Measurements from ENCODE around the gene FKBP10. TPM values are rescaled to one million over a fixed set of nuclear protein-coding genes. Genes with fewer than 3 reads are reported as not detected.

Gene FKBP10
- polyA plus RNA-seq, 2 of the 4 experiments (the other 2 are of a cell fraction): 109 to 119 TPM

DNA sequence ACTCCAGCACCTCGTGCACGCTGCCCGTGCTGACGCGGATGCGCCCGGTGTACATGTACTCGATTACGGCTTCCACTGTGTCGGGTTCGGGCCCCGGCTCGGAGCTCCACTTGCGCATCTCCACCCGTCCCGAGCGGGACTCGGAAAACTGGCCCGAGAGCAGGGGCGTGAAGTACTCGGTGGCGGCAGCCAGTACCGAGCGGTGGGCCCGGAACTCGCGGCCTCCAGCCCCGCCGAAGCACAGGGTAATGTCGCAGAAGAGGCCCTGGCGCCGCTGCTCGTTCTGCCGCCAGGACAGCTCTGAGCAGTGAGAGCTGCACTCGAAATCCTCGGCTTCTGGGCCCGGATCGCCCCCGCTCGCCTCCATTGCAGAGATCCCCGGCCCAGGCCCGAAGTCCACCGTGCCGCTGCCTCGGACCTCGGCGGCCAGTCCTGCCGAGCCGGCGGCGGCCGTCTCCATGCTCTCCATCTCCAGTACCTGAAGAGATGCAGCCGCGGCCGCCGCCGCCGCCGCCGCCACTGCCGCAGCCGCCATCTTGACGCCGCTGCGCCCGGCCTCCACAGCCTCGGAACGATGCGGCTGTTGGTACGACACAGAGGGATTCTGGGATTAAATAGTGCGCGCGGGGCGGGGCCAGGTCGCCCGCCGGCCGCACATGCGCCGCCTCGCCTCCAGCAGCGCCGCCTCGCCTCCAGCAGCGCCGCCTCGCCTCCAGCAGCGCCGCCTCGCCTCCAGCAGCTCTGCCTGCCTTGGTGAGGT, 52.2 kb downstream of the FKBP10 start, which contains the start of gene KLHL11:
TSS of gene KLHL11 (minus strand) at position 588 of the 760 bp plus-strand sequence. CDS start at position 535, 53 bp downstream.
- DNase-seq (ENCODE audit: low read depth in 1 of 2, low spot score in 1 of 2) (peak; percentile 93 to 96), ATAC-seq (peak; percentile 89 to 96), FAIRE-seq (no peak)
- peak within 1 kb of the TSS; percentile 92 to 94 for H3K27ac ChIP-seq
- ChIA-PET CTCF (interaction anchor here (0.6 to 2.9 kb wide), 23 partner anchors 10 to 825 kb away, joined by 3 to 11 read pairs (median 4); partner anchors contain the start of genes ACLY, JUP and P3H4), POLR2A (interaction anchor here (0.6 to 2.2 kb wide), 18 partner anchors 12 to 177 kb away, joined by 3 to 13 read pairs (median 4); partner anchors contain the start of genes ACLY, EIF1, FKBP10 and ODAD4)
- no peaks in the 10 kb centered on the region for H3K9me3 ChIP-seq
- 1% methylated on average over 45 of the region's 90 CpGs for WGBS (ENCODE audit: missing lambda C conversion rate)
- H3K4me1 ChIP-seq: peaks cover 34% of the 10 kb centered on the region
- peak within 1 kb of the TSS; percentile 89 for H3K4me3 ChIP-seq
- peak within 1 kb of the TSS; percentile 88 for H3K4me2 ChIP-seq
- TF ChIP-seq ZNF302 (CRISPR knock-in tag; IDR thresholded peaks at IDR 0.05) (no peak), JUN (IDR thresholded peaks at IDR 0.05) (peak; percentile 93; a peak in 4 of 5 replicates), HDAC2 (IDR thresholded peaks at IDR 0.05) (0 out of 2 replicates have a peak, but pooled peaks have one; percentile 43), EHF (CRISPR knock-in tag; IDR thresholded peaks at IDR 0.05) (no peak), SREBF2 (IDR thresholded peaks at IDR 0.05) (no peak), JUNB (IDR thresholded peaks at IDR 0.05) (no peak), CHD2 (IDR thresholded peaks at IDR 0.05; ENCODE audit: low read length, partially characterized antibody) (no peak), FOSL2 (IDR thresholded peaks at IDR 0.05) (no peak), FOSL2 (CRISPR knock-in tag; IDR thresholded peaks at IDR 0.05) (no peak), MAZ (IDR thresholded peaks at IDR 0.05; ENCODE audit: borderline replicate concordance, low read depth, low read length) (no peak), ZC3H11A (IDR thresholded peaks at IDR 0.05) (no peak), CHD4 (IDR thresholded peaks at IDR 0.05; ENCODE audit: borderline replicate concordance) (no peak), NR3C1 (IDR thresholded peaks at IDR 0.05) (no peak), HOXB13 (CRISPR knock-in tag; IDR thresholded peaks at IDR 0.05; ENCODE audit: low read depth) (no peak), REST (IDR thresholded peaks at IDR 0.05) (no peak), GATA3 (IDR thresholded peaks at IDR 0.05; ENCODE audit: borderline replicate concordance) (peak; percentile 43; the same call in 1 of the 2 replicates), RFX5 (IDR thresholded peaks at IDR 0.05) (no peak), BCL3 (IDR thresholded peaks at IDR 0.05) (peak; percentile 86; the same call in 2 of the 3 replicates), POLR2A (IDR thresholded peaks at IDR 0.05; ENCODE audit: low read length) (peak; percentile 96), ESRRA (IDR thresholded peaks at IDR 0.05; ENCODE audit: borderline replicate concordance, low read length) (no peak), KDM1A (IDR thresholded peaks at IDR 0.05; ENCODE audit: low read depth) (no peak), EP300 (IDR thresholded peaks at IDR 0.05) (no peak), ZSCAN20 (CRISPR knock-in tag; IDR thresholded peaks at IDR 0.05) (no peak), CBX8 (IDR thresholded peaks at IDR 0.05) (no peak), CEBPB (IDR thresholded peaks at IDR 0.05) (no peak), CBX2 (IDR thresholded peaks at IDR 0.05; ENCODE audit: borderline replicate concordance, low read depth) (no peak), NPAS2 (CRISPR knock-in tag; IDR thresholded peaks at IDR 0.05; ENCODE audit: borderline replicate concordance) (no peak), HES2 (IDR thresholded peaks at IDR 0.05) (no peak), MAFK (IDR thresholded peaks at IDR 0.05; ENCODE audit: partially characterized antibody) (no peak)
- TF ChIP-seq, protein P1, sequence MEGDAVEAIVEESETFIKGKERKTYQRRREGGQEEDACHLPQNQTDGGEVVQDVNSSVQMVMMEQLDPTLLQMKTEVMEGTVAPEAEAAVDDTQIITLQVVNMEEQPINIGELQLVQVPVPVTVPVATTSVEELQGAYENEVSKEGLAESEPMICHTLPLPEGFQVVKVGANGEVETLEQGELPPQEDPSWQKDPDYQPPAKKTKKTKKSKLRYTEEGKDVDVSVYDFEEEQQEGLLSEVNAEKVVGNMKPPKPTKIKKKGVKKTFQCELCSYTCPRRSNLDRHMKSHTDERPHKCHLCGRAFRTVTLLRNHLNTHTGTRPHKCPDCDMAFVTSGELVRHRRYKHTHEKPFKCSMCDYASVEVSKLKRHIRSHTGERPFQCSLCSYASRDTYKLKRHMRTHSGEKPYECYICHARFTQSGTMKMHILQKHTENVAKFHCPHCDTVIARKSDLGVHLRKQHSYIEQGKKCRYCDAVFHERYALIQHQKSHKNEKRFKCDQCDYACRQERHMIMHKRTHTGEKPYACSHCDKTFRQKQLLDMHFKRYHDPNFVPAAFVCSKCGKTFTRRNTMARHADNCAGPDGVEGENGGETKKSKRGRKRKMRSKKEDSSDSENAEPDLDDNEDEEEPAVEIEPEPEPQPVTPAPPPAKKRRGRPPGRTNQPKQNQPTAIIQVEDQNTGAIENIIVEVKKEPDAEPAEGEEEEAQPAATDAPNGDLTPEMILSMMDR (IDR thresholded peaks at IDR 0.05): no peak
- TF ChIP-seq, protein P2, sequence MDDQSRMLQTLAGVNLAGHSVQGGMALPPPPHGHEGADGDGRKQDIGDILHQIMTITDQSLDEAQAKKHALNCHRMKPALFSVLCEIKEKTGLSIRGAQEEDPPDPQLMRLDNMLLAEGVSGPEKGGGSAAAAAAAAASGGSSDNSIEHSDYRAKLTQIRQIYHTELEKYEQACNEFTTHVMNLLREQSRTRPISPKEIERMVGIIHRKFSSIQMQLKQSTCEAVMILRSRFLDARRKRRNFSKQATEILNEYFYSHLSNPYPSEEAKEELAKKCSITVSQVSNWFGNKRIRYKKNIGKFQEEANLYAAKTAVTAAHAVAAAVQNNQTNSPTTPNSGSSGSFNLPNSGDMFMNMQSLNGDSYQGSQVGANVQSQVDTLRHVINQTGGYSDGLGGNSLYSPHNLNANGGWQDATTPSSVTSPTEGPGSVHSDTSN (IDR thresholded peaks at IDR 0.05): peak; percentile 14; the same call in 1 of the 2 replicates
- TF ChIP-seq, protein P3, sequence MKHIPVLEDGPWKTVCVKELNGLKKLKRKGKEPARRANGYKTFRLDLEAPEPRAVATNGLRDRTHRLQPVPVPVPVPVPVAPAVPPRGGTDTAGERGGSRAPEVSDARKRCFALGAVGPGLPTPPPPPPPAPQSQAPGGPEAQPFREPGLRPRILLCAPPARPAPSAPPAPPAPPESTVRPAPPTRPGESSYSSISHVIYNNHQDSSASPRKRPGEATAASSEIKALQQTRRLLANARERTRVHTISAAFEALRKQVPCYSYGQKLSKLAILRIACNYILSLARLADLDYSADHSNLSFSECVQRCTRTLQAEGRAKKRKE (CRISPR knock-in tag; IDR thresholded peaks at IDR 0.05; ENCODE audit: low read depth): no peak
- TF ChIP-seq, protein P4, sequence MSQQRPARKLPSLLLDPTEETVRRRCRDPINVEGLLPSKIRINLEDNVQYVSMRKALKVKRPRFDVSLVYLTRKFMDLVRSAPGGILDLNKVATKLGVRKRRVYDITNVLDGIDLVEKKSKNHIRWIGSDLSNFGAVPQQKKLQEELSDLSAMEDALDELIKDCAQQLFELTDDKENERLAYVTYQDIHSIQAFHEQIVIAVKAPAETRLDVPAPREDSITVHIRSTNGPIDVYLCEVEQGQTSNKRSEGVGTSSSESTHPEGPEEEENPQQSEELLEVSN (IDR thresholded peaks at IDR 0.05; ENCODE audit: borderline replicate concordance, low read depth): 0 out of 2 replicates have a peak, but pooled peaks have one; percentile 57

Data from A549 (cell line).